Kidney (tissue), 14 donors: ENCODE measurements around the gene PTBP1. TPM values are rescaled to one million over a fixed set of nuclear protein-coding genes. Genes with fewer than 3 reads are reported as not detected.

Experiments used
- DNase-seq, 5 donors: peaks; one replicate each; pipeline ENCODE4 v3.0.0-alpha.2; 2013 to 2020
- FAIRE-seq: peaks from 2 replicates; lab custom pipeline; 2012; peaks lifted over from hg19 to GRCh38; lab: Jason Lieb, UNC
- H3K27ac ChIP-seq, 2 donors: one replicate each; pipeline ENCODE4 v1.7.0; 2013; ENCODE audit warnings: low read depth in 2 of 2, low read length in 2 of 2, inconsistent platforms in 1 of 2
- H3K27me3 ChIP-seq: one replicate; pipeline ENCODE4 v1.7.1; 2013; ENCODE audit warnings: low read length, inconsistent platforms; ENCODE audit not compliant: control insufficient read depth, insufficient read depth
- H3K36me3 ChIP-seq, 3 donors: one replicate each; pipeline versions ENCODE4 v1.7.0 to v1.7.1; 2013; ENCODE audit warnings: low read length in 3 of 3, control low read depth in 1 of 3, inconsistent platforms in 1 of 3; ENCODE audit not compliant: insufficient read depth in 3 of 3, control insufficient read depth in 2 of 3
- H3K4me1 ChIP-seq, 3 donors: one replicate each; pipeline versions ENCODE4 v1.7.0 to v1.7.1; 2013; ENCODE audit warnings: low read length in 3 of 3, inconsistent platforms in 1 of 3, low read depth in 1 of 3; ENCODE audit not compliant: control insufficient read depth in 2 of 3, insufficient read depth in 2 of 3
- H3K4me3 ChIP-seq, 3 donors: one replicate each; pipeline versions ENCODE4 v1.7.0 to v1.8.1; 2013; ENCODE audit warnings: low read length in 3 of 3, control low read depth in 1 of 3, inconsistent platforms in 1 of 3
- H3K9ac ChIP-seq, 3 donors: one replicate each; pipeline versions ENCODE4 v1.7.0 to v1.7.1; 2013; ENCODE audit warnings: low read length in 3 of 3, control low read depth in 1 of 3, inconsistent platforms in 1 of 3
- H3K9me3 ChIP-seq, 3 donors: one replicate each; pipeline versions ENCODE4 v1.7.0 to v1.7.1; 2013; ENCODE audit warnings: low read length in 3 of 3, control low read depth in 1 of 3, inconsistent platforms in 1 of 3; ENCODE audit not compliant: control insufficient read depth in 2 of 3, insufficient read depth in 1 of 3
- CTCF ChIP-seq: IDR thresholded peaks from 3 replicates; pipeline ENCODE4 v1.5.1; 2012; ENCODE audit warnings: mild to moderate bottlenecking, moderate library complexity, borderline replicate concordance; ENCODE audit not compliant: insufficient read depth; ENCODE audit errors: extremely low read depth
- intact Hi-C: fragments of 100-400 bp; cut with DNase I; formaldehyde crosslinking; loops from one replicate; pipeline ENCODE4 v1.11.1; 2022
- polyA plus RNA-seq: library from polyadenylated mRNA; stranded (reverse); fragments of 350-450 nt; fragmentation: Illumina TruSeq; extraction: RNeasy Lipid Tissue Mini Kit (QIAGEN cat#74804); gene quantifications from one replicate; pipeline ENCODE4 v1.2.3, GENCODE V29; 2014; ENCODE audit warnings: low read depth, low replicate concordance; ENCODE audit not compliant: insufficient read depth
- total RNA-seq: library from RNA; stranded (reverse); fragmentation: NEBNext Ultra II Directional; extraction: Animal tissue kit (Norgen Biotek cat#: 25700); gene quantifications from one replicate; pipeline ENCODE4 v1.2.1, GENCODE V29; 2021
- donor health status: control.
- donor health status: control.
- donor health status: control.
- donor health status: control.
- donor health status: control.
- donor health status: DM: yes; HTN: yes; CAD: no.
- donor health status: Normal renal cell carcinoma (clear cell type).

The PTBP1 gene
- total and polyA plus RNA-seq, 2 donors from 2014 or later, result 102 to 339 TPM

GRCh38 chr19:750640-751423, 46.4 kb upstream of the PTBP1 start, which contains the start of gene MISP:
MISP (plus strand) TSS chr19:751112; CDS start chr19:756947, 5,835 bp downstream.
- Histone ChIP-seq H3K4me1 (peaks cover 0 to 8% (median 0%) of the 10 kb centered on the region in 3 donors), H3K36me3 (no peaks in the 10 kb centered on the region), H3K27me3 (no peaks in the 10 kb centered on the region), H3K9ac (no peak within 1 kb of the TSS), H3K27ac (no peak within 1 kb of the TSS), H3K4me3 (peak within 1 kb of the TSS in 2 of 3 donors; percentile 24 to 47), H3K9me3 (no peaks in the 10 kb centered on the region)
- TF ChIP-seq CTCF, result no peak
- intact Hi-C loops, result no loop called here
- DNase-seq (peak; percentile 53 to 94 (median 84)), FAIRE-seq (no peak)

GRCh38 chr19:751501-752341, 45.5 kb upstream of the PTBP1 start:
- no peak overlapping the region for H3K9ac ChIP-seq
- DNase-seq (peak in 1 of 5 donors; percentile 76), FAIRE-seq (no peak)
- TF ChIP-seq CTCF, result no peak
- intact Hi-C loops, result no loop called here
- peaks cover 0 to 8% (median 0%) of the 10 kb centered on the region in 3 donors for H3K4me1 ChIP-seq
- no peaks in the 10 kb centered on the region for H3K9me3 ChIP-seq
- peak overlapping the region in 2 of 3 donors; percentile 24 to 47 for H3K4me3 ChIP-seq
- H3K27ac ChIP-seq, result no peak overlapping the region
- no peaks in the 10 kb centered on the region for H3K27me3 ChIP-seq
- H3K36me3 ChIP-seq, result no peaks in the 10 kb centered on the region

- Histone ChIP-seq H3K9ac (no peak overlapping the region), H3K4me3 (no peak overlapping the region), H3K9me3 (no peaks in the 10 kb centered on the region), H3K36me3 (no peaks in the 10 kb centered on the region), H3K27me3 (no peaks in the 10 kb centered on the region), H3K4me1 (peaks cover 0 to 8% (median 0%) of the 10 kb centered on the region in 3 donors), H3K27ac (peak overlapping the region; percentile 55 to 59)
- no peak for TF ChIP-seq CTCF
- FAIRE-seq, result no peak
- DNase-seq, result peak; percentile 73 to 94 (median 87)
- intact Hi-C loops, result no loop called here
These were observed 44.4 kb upstream of the PTBP1 start for GRCh38 chr19:752652-753517.
